CD4-positive, alpha-beta T cell treated with Interferon gamma for 1 hour (primary cell): ENCODE data around the gene HEPN1.
"Not testable (repeated sequence)": the region's sequence is repeated elsewhere in the genome, so short reads cannot be mapped to it uniquely, and the experiment has no call there.

Experiments used
- DNase-seq: peaks from one replicate; pipeline ENCODE4 v3.0.0-alpha.2; 2020

Gene HEPN1

GRCh38 chr11:124944565-124944964 is 25.5 kb downstream of the HEPN1 start:
- DNase-seq, result no peak

GRCh38 chr11:124945826-124946225 is 26.8 kb downstream of the HEPN1 start:
- no peak for DNase-seq

GRCh38 chr11:124946735-124947141 is 27.7 kb downstream of the HEPN1 start:
- no peak for DNase-seq

DNA sequence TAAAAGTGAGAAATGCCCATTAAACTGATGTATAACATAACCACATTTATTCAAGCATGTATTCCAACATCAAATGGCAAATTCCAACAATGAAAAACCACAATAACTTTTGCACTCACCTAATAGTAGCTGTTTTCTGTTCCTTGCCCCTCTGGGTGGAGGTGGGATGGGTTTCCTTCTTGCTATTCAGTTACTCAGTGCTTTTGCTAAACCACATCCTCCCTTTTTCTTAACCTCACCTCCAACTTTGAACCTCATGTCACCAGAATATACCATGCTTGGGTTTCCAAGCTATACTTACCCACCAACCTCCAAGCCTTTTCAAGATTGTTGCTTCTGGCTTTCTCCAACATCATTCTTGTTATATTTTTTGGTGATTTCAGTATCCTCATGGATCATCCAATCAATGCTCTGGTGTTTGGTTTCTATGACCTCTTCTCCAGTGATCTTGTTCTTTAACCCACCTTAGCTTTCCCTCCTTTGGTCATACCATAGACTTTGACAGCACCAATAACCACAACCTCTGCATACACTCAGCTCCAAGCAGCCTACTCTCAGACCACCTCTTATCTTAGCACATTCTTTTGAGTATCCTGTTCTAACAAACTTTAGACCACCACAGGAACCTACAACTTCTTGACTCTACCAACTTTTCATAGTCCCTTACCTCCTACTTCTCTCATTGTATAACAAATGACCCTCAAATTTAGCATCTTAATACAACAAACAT is 31.7 kb downstream of the HEPN1 start:
- DNase-seq, result no peak

DNA sequence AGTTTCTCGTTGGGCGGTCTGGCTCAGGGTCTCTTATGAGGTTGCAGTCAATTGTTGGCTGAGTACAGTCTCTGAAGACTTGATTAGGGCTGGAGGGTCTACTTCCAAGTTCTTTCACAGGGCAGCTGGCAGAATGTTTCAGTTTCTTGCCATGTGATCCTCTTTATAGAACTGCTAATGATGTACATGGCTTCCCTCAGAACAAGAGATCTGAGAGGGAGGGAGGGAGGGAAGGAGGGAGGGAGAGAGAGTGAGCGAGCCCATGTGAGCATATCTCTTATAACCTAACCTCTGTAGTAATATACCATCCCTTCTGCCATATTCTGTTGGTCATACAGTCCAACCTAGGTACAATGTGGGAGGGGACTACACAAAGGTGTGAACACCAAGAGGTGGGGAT is 32.3 kb downstream of the HEPN1 start:
- DNase-seq, result no peak

- DNase-seq, result peak; percentile 93
These were observed 34.9 kb downstream of the HEPN1 start, which contains the start of gene CCDC15 for GRCh38 chr11:124953753-124954589. Gene CCDC15, plus strand, starts transcription at chr11:124954202. Its CDS starts 531 bp downstream, at chr11:124954733.

GRCh38 chr11:124954590-124954955 is 35.5 kb downstream of the HEPN1 start:
- no peak for DNase-seq

DNA sequence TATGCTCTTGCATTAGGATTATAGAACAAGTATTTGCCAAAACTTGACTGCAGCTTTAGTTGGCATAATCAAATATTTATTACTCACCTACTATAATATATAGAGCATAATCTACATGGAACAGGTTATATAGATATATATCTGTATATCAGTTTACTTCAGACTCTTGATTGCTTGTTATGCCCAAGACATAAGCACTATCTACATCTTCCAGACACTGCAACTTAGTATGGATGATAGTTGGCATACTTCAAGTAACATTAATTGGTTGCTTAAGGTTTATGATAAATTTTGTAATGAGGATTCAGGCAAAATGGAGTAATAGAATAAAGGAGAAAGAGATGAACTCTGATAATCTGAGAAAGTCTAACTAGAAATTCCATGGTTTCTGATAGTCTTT is 36.0 kb downstream of the HEPN1 start:
- DNase-seq, result no peak

- DNase-seq, result no peak
These were observed 43.0 kb downstream of the HEPN1 start for GRCh38 chr11:124961972-124962609.

GRCh38 chr11:124968197-124968596 is 49.1 kb downstream of the HEPN1 start:
- DNase-seq, result not testable (repeated sequence)
